AG10803 (cell line): Measurements from ENCODE around the gene SLCO2B1.

Experiments
- DNase-seq: peaks from one replicate; pipeline ENCODE4 v3.0.0; 2010; ENCODE audit warnings: low read depth
- H3K4me3 ChIP-seq: 2 replicates; pipeline ENCODE4 v1.5.1; 2011; ENCODE audit warnings: mild to moderate bottlenecking, low read length, control low read depth
- CTCF ChIP-seq: conservative IDR thresholded peaks from 2 replicates; pipeline ENCODE4 v1.5.1; 2011; ENCODE audit warnings: mild to moderate bottlenecking, low read length, control low read depth, inconsistent platforms

Gene SLCO2B1

DNA sequence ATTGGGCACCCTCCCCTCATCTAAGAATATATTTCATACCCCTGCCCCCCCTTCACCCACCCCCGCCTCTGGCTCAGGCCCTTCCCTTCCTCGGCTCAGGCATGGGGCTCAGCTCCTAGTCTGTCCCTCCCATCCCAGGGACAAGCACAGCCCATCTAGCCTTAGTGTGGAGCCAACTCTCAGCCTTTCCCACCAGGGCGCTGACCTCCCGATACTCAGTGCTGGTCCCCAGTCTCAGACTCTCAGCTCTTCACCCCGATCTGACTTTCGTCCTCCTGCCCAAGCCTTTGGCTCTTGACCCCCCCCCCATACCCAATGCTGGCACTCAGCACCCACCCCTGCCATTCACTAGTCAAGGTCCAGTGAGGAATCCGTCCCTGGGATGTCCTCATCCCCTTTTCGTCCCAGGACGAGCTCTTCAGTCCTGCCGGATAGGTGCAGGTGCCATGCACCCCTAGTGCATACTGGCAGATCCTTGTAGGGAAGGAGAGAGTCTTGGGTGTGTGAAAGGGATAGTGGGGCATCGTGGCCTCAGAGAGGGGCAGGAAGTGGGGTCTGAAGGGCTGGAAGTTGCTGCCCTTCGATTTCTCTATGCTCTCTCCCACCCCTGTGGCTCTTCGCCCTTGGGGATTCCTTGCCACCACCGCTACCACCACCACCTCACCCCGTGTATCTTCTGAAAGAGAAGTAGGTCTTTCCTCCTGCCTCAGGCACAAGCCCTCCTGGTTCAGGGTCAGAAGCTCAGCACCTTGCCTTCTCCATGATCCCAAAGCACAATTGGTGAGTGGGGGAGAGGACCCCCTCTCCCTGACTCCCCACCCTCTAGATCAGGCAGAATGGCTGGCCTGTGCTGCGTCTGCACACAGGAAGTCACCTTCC lies 92.1 kb downstream of the SLCO2B1 start:
- TF ChIP-seq CTCF = no peak
- H3K4me3 ChIP-seq = no peak overlapping the region

DNA sequence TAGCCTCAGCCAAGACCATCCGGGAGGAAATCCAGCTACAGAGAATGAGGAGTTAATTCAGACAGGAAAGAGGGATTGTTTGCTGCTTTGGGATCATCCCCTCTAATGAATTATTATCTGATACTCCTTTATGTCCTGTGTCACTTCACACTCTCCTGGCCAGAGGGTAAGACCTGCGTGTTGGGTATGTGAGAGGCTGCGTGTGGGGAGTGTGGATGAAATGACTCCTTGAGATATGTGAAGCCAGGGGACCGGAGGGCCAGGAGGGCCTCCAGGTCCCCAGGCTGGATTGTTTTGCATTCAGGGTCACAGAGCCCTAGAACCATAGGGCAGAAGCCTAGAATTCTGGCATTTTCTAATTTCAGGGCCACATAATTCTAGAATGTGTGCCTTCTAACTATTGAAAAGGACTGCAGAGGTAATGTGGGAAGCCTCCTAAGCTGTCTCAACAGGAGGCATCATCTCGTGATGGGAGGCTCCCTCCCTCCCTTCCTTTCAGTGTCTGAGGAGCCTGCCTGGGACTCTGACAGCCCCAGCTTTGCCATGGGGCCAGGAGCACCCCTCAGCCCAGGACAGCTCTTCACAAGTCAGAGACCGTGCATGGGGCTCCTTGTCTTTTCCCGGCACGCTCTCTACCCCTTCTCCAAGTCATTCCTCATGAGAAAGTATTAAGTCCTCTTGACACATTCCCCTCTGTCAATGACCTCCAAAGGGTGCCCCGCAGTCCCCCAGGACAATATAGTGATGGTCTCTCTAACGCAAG lies 93.3 kb downstream of the SLCO2B1 start:
- no peak for TF ChIP-seq CTCF
- H3K4me3 ChIP-seq = no peak overlapping the region
- DNase-seq = no peak

More for the DNA sequence above, 92.1 kb downstream of the SLCO2B1 start:
- DNase-seq = no peak

GRCh38 chr11:75245356-75246005 lies 94.6 kb downstream of the SLCO2B1 start:
- DNase-seq = no peak
- no peak overlapping the region for H3K4me3 ChIP-seq
- TF ChIP-seq CTCF = no peak

DNA sequence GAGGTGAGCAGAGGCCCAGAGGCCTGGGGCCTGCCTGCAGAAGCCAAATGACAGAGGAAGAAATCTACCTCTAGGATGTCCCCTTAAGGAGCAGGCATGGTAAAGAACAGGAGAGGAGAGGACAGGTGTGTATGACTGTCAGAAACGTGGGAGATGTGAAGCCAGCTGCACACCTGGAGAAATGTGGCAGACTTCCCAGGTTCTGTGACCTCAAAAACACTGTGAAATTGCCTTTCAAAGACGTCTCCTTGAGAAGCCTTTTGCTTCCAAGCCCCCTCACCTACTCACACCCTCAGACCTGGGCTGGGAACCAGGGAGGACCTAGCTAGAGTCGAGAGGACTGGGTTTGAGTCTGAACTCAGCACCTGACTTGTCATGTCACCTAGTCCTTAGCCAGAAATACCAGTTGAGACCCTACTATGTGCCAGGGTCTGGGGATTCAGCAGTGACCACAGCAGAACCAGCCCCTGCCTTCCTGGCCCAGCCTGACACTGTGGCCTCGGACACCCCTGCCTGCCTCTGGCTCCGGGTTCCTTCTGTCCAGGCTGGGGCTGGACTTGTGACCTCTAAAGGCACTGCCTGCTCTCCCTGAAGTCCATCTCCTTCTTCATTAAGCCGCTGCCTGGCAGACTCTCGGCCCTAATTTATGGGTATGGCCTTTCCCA lies 95.2 kb downstream of the SLCO2B1 start:
- H3K4me3 ChIP-seq = no peak overlapping the region
- no peak for TF ChIP-seq CTCF
- no peak for DNase-seq

DNA sequence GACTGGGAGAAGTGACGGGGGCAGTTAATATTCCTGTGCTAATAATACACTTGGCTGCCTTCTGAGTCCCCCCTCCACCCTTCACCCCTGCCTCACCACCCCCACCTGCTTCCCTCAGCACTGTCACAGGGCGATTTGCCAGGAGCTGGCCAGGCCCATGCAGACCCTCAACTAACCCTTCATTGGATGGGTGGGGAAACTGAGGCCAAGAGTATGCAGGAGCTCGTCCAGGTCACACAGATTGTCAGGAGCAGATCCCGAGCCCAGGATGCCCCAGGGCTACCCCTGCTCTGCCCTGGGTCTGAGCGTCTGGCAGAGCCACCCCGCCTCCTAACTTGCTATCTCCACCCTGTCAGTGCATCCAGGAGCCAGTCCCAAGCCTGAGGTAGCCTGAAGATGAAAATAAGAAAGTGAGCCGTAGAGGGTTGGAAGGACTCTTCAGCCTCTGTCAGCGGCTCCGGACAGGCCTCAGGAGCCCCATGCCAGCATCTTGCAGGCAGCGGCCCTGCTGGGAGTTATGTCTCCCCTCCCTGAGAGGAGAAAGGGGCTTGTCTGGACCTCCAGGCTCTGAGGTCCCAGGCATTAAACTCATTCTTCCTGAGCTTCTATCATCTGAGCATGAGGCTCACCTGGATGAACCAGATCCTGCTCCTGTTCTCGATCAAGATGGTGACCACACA lies 95.9 kb downstream of the SLCO2B1 start:
- H3K4me3 ChIP-seq = no peak overlapping the region
- DNase-seq = no peak
- TF ChIP-seq CTCF = no peak

GRCh38 chr11:75248924-75249256 lies 98.0 kb downstream of the SLCO2B1 start:
- H3K4me3 ChIP-seq = no peak overlapping the region
- TF ChIP-seq CTCF = no peak
- DNase-seq = no peak
